Activated CD8-positive, alpha-beta T cell treated with anti-CD3 and anti-CD28 coated beads for 36 hours (primary cell): Measurements from ENCODE around the gene LIN28B. TPM values are rescaled to one million over a fixed set of nuclear protein-coding genes. Genes with fewer than 3 reads are reported as not detected.

Source experiments
- ATAC-seq: fragments of 200-7000 bp; cut with Tn5 transposase; one replicate; pipeline ENCODE4 v1.10.0; 2021; ENCODE audit warnings: mild to moderate bottlenecking, moderate library complexity
- CTCF ChIA-PET: fragments of 350-600 bp; sonication (Branson Sonifier 250); formaldehyde crosslinking; loops from one replicate; lab custom pipeline; 2021; ENCODE audit warnings: antibody characterized with exemption; lab: Charles Lee
- POLR2A ChIA-PET: fragments of 350-600 bp; sonication (Branson Sonifier 250); formaldehyde crosslinking; loops from one replicate; lab custom pipeline; 2021; ENCODE audit warnings: antibody characterized with exemption; lab: Charles Lee
- DNase-seq: peaks from one replicate; pipeline ENCODE4 v3.0.0-alpha.2; 2020
- H3K27ac Mint-ChIP-seq: one replicate; pipeline ENCODE4 v1.8.0; 2021; ENCODE audit warnings: mild to moderate bottlenecking, mixed read lengths
- H3K27me3 Mint-ChIP-seq: one replicate; pipeline ENCODE4 v1.8.0; 2021; ENCODE audit warnings: mixed read lengths
- H3K36me3 Mint-ChIP-seq: one replicate; pipeline ENCODE4 v1.8.0; 2021; ENCODE audit warnings: low read depth, mixed read lengths
- H3K4me1 Mint-ChIP-seq: one replicate; pipeline ENCODE4 v1.8.0; 2021; ENCODE audit warnings: low read depth, mixed read lengths
- H3K4me3 Mint-ChIP-seq: one replicate; pipeline ENCODE4 v1.8.0; 2021; ENCODE audit warnings: mild to moderate bottlenecking, moderate library complexity, mixed read lengths
- H3K9me3 Mint-ChIP-seq: one replicate; pipeline ENCODE4 v1.8.0; 2021; ENCODE audit warnings: mixed read lengths
- CTCF ChIP-seq: fragments of 200-600 bp; IDR thresholded peaks from one replicate; pipeline ENCODE4 v1.8.0; 2022; ENCODE audit warnings: antibody characterized with exemption, mild to moderate bottlenecking
- intact Hi-C: fragments of 100-400 bp; cut with micrococcal nuclease; formaldehyde crosslinking; loops from one replicate; pipeline ENCODE4 v1.10.0; 2022
- total RNA-seq, 2 experiments: library from RNA; stranded (reverse); gene quantifications; one replicate each; pipeline ENCODE4 v1.2.3, GENCODE V29; 2021

The LIN28B gene
- total RNA-seq, 2 experiments from 2014 or later = not detected

- DNase-seq = no peak
- ATAC-seq = no peak
- TF ChIP-seq CTCF = no peak
- no peaks in the 10 kb centered on the region for H3K36me3 Mint-ChIP-seq
- no peaks in the 10 kb centered on the region for H3K4me1 Mint-ChIP-seq
- no peaks in the 10 kb centered on the region for H3K9me3 Mint-ChIP-seq
- intact Hi-C loops = no loop called here
- H3K27me3 Mint-ChIP-seq = peaks cover 29% of the 10 kb centered on the region
- no peak overlapping the region for H3K4me3 Mint-ChIP-seq
- CTCF ChIA-PET = interaction anchor here (1.0 to 1.2 kb wide), 2 partner anchors 10 to 11 kb away, joined by 3 read pairs; no protein-coding TSS in a partner anchor
- POLR2A ChIA-PET = no interaction called here
- H3K27ac Mint-ChIP-seq = no peak overlapping the region
Measured at GRCh38 chr6:105058846-105059245, 101.9 kb downstream of the LIN28B start.

- intact Hi-C loops = no loop called here
- Mint-ChIP-seq H3K36me3 (no peaks in the 10 kb centered on the region), H3K27me3 (peaks cover 36% of the 10 kb centered on the region), H3K27ac (no peak overlapping the region), H3K9me3 (no peaks in the 10 kb centered on the region), H3K4me1 (no peaks in the 10 kb centered on the region), H3K4me3 (no peak overlapping the region)
- no peak for ATAC-seq
- DNase-seq = no peak
- CTCF ChIA-PET = interaction anchor here (1.3 to 2.1 kb wide), 2 partner anchors 22 to 357 kb away, joined by 3 to 8 read pairs; no protein-coding TSS in a partner anchor
- no peak for TF ChIP-seq CTCF
- POLR2A ChIA-PET = no interaction called here
Measured at GRCh38 chr6:105066233-105066632, 109.3 kb downstream of the LIN28B start.

GRCh38 chr6:105066836-105067235 is 109.9 kb downstream of the LIN28B start:
- CTCF ChIA-PET = interaction anchor here (1.3 to 2.1 kb wide), 2 partner anchors 21 to 356 kb away, joined by 3 to 8 read pairs; no protein-coding TSS in a partner anchor
- no peak for ATAC-seq
- TF ChIP-seq CTCF = no peak
- DNase-seq = no peak
- H3K9me3 Mint-ChIP-seq = no peaks in the 10 kb centered on the region
- H3K36me3 Mint-ChIP-seq = no peaks in the 10 kb centered on the region
- H3K27me3 Mint-ChIP-seq = peaks cover 35% of the 10 kb centered on the region
- POLR2A ChIA-PET = no interaction called here
- intact Hi-C loops = no loop called here
- no peaks in the 10 kb centered on the region for H3K4me1 Mint-ChIP-seq
- H3K4me3 Mint-ChIP-seq = no peak overlapping the region
- no peak overlapping the region for H3K27ac Mint-ChIP-seq

- no peaks in the 10 kb centered on the region for H3K36me3 Mint-ChIP-seq
- H3K27me3 Mint-ChIP-seq = peaks cover 34% of the 10 kb centered on the region
- CTCF ChIA-PET = interaction anchor here (1.3 to 2.1 kb wide), 2 partner anchors 20 to 356 kb away, joined by 3 to 8 read pairs; no protein-coding TSS in a partner anchor
- DNase-seq (no peak), ATAC-seq (no peak)
- no peaks in the 10 kb centered on the region for H3K9me3 Mint-ChIP-seq
- no peak for TF ChIP-seq CTCF
- intact Hi-C loops = no loop called here
- no peaks in the 10 kb centered on the region for H3K4me1 Mint-ChIP-seq
- H3K27ac Mint-ChIP-seq = no peak overlapping the region
- POLR2A ChIA-PET = no interaction called here
- no peak overlapping the region for H3K4me3 Mint-ChIP-seq
Measured at GRCh38 chr6:105067329-105067728, 110.4 kb downstream of the LIN28B start.

- Mint-ChIP-seq H3K9me3 (no peaks in the 10 kb centered on the region), H3K36me3 (no peaks in the 10 kb centered on the region), H3K27me3 (peaks cover 33% of the 10 kb centered on the region), H3K4me1 (no peaks in the 10 kb centered on the region), H3K27ac (no peak overlapping the region), H3K4me3 (no peak overlapping the region)
- intact Hi-C loops = no loop called here
- DNase-seq (no peak), ATAC-seq (no peak)
- ChIA-PET POLR2A (no interaction called here), CTCF (interaction anchor here (0.9 to 2.1 kb wide), 2 partner anchors 9 to 19 kb away, joined by 3 to 8 read pairs; no protein-coding TSS in a partner anchor)
- TF ChIP-seq CTCF = no peak
Measured at GRCh38 chr6:105068407-105068806, 111.5 kb downstream of the LIN28B start.
